ENCODE data around the gene PKN1. TPM values are rescaled to one million over a fixed set of nuclear protein-coding genes. Genes with fewer than 3 reads are reported as not detected.
A peak's percentile ranks its signal among the peaks of the same experiment; 100 is the strongest.

Gene PKN1
- total and polyA plus RNA-seq, 2 of the 13 experiments (the other 11 are each of a cell fraction or from before 2014, with no cell fraction given), result 45.7 to 54.5 TPM

DNA sequence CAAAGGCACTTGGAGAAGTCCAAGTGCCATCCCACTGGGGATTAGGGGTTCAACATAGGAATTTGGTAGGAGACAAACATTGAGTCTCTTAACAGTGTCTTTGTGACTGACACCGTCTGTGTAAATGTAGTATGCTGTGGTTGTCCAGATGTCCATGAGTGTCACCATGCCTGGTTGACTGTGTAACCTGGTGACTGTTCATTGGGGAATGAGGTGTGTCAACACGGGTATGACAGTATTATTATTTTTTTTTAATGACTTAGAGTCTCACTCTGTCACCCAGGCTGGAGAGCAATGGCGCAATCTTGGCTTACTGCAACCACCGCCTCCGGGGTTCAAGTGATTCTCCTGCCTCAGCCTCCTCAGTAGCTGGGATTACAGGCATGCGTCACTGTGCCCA lies 16.2 kb downstream of the PKN1 start (continued):
- no peak for TF ChIP-seq ZFP36 (IDR thresholded peaks at IDR 0.05; ENCODE audit: borderline replicate concordance, low read depth, low read length, partially characterized antibody)
- TF ChIP-seq, protein P1, sequence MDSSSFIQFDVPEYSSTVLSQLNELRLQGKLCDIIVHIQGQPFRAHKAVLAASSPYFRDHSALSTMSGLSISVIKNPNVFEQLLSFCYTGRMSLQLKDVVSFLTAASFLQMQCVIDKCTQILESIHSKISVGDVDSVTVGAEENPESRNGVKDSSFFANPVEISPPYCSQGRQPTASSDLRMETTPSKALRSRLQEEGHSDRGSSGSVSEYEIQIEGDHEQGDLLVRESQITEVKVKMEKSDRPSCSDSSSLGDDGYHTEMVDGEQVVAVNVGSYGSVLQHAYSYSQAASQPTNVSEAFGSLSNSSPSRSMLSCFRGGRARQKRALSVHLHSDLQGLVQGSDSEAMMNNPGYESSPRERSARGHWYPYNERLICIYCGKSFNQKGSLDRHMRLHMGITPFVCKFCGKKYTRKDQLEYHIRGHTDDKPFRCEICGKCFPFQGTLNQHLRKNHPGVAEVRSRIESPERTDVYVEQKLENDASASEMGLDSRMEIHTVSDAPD (CRISPR knock-in tag; IDR thresholded peaks at IDR 0.05), result no peak

DNA sequence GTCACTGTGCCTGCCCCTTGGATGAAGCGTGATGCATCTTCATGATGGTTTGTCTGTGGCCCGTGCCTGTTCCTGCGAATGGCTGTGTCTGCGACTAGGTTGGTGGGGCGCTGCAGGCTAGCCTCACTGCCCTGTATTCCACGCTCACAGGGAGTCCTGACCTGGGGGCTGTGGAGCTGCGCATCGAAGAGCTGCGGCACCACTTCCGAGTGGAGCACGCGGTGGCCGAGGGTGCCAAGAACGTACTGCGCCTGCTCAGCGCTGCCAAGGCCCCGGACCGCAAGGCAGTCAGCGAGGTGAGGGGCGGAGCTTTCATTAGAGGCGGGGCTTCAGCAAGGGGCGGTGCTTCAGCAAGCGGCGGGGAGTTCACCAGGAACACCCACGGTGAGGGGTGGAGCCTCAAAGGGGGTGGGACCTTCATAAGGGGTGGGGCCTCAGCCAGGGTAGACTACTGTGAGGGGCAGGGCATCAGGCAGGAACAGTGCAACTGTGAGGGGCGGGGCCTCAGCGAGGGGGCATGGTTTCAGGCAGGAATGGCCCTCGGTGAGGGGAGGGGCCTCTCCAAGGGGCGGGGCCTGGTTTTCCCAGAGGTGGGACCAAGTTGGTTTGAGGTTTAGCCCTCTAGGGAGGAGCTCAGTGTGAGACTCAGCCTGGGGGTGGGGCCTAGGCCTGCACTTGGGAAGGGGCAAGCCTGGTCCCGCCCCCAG lies 17.2 kb downstream of the PKN1 start:
- H3K9me3 ChIP-seq (ENCODE audit: low read length), result no peaks in the 10 kb centered on the region
- H4K20me1 ChIP-seq (ENCODE audit: insufficient read depth, low read length), result no peaks in the 10 kb centered on the region
- CTCF ChIA-PET (ENCODE audit: low intra/inter-chr PET ratio, low total read pairs), result no interaction called here
- no peak overlapping the region for H2AFZ ChIP-seq (ENCODE audit: low read length)
- no TSS peak for BruUV-seq (replicated peaks)
- no peak overlapping the region for H3K4me3 ChIP-seq (replicated peaks in 1 of 3; ENCODE audit: insufficient read depth in 1 of 3, low read depth in 2 of 3, low read length in 3 of 3)
- TF ChIP-seq RCOR2 (CRISPR knock-in tag; IDR thresholded peaks at IDR 0.05) (no peak), KDM2A (CRISPR knock-in tag; IDR thresholded peaks at IDR 0.05; ENCODE audit: borderline replicate concordance, low read depth) (no peak), SP1 (IDR thresholded peaks at IDR 0.05) (no peak), SP1 (CRISPR knock-in tag; IDR thresholded peaks at IDR 0.05) (peak; percentile 20; the same call in 1 of the 2 replicates), HMG20A (CRISPR knock-in tag; IDR thresholded peaks at IDR 0.05; ENCODE audit: borderline replicate concordance) (no peak), ATRX (CRISPR knock-in tag; IDR thresholded peaks at IDR 0.05; ENCODE audit: borderline replicate concordance) (no peak), FOXO1 (CRISPR knock-in tag; IDR thresholded peaks at IDR 0.05) (no peak)
- intact Hi-C loops (cut with micrococcal nuclease; ENCODE audit: unreplicated experiment), result no loop called here
- no peaks in the 10 kb centered on the region for H3K79me2 ChIP-seq (ENCODE audit: insufficient read depth, low read length)
- H3K4me1 ChIP-seq (ENCODE audit: insufficient read depth, low read length), result no peaks in the 10 kb centered on the region
- peaks cover 9 to 47% of the 10 kb centered on the region in 2 experiments; a peak in 4 of 5 replicates for H3K36me3 ChIP-seq (replicated peaks in 1 of 2; ENCODE audit: control insufficient read depth in 1 of 2, insufficient read depth in 2 of 2, low read length in 2 of 2)
- POLR2A ChIA-PET, result no interaction called here
- H3K27ac ChIP-seq (ENCODE audit: extremely low read length, insufficient read depth, low read length), result no peak overlapping the region
- 92% methylated on average over 22 of the region's 30 CpGs for WGBS (ENCODE audit: low lambda C conversion rate)
- no peak overlapping the region for H3K4me2 ChIP-seq (ENCODE audit: low read depth, low read length)
- ATAC-seq, result peak; percentile 82
- in situ Hi-C loops (cut with HindIII; ENCODE audit: extremely low pct_ligation_motif_present, low pct_unique_long_range_greater_than_20kb), result no loop called here
- no peaks in the 10 kb centered on the region for H3K27me3 ChIP-seq (ENCODE audit: control insufficient read depth in 1 of 2, insufficient read depth in 2 of 2, low read length in 2 of 2)
- no peak overlapping the region for H3K9ac ChIP-seq (ENCODE audit: insufficient read depth, low read depth, low read length)
- DNase-seq (ENCODE audit: low spot score), result peak; percentile 33
- no peak for FAIRE-seq

All from HepG2 (cell line).